GM18498 (cell line): ENCODE data around the gene LY6G5B.
A peak's percentile ranks its signal among the peaks of the same experiment; 100 is the strongest.

ENCODE experiments used
- ATAC-seq: cut with Tn5 transposase; IDR thresholded peaks from one replicate; pipeline ENCODE4 v1.9.1; 2021; ENCODE audit warnings: mild to moderate bottlenecking, moderate library complexity; ENCODE audit not compliant: unreplicated experiment

The LY6G5B gene

GRCh38 chr6:31640612-31641011 lies 29.2 kb upstream of the LY6G5B start:
- no peak for ATAC-seq

- ATAC-seq = no peak
Observed at GRCh38 chr6:31641370-31641769, 28.4 kb upstream of the LY6G5B start.

- ATAC-seq = no peak
Observed at GRCh38 chr6:31642798-31643570, 26.8 kb upstream of the LY6G5B start.

DNA sequence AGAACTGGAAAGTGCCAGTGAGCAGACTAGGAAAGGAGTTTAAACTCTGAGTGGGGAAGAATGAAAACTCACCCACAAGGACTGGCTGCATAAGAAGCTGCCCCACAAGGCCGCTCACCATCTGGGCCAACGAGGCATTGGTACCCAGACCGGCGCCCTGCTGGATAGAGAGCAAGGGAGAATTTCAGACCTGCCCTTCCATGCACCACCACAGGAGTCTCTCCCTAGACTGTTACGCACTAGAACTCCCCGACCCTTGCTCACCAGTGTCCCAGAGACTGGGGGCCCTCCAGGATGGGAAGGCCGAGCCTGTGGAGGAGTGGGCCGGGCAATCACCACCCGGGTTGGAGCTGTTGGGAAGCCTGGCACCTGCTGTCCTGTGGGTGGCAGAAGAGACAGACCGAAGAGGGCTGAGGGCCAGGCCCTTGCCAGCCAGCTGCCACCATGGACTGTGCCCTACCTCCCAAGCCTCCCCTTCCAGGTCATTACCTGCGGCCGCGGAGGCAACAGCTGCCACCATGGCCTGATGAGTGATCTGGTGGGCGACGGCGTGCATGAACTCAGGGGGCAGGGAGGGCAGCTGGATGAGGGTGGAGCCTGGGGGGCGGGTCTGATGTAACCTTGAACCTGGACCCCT lies 25.8 kb upstream of the LY6G5B start:
- ATAC-seq = no peak

GRCh38 chr6:31645325-31645724 lies 24.5 kb upstream of the LY6G5B start:
- ATAC-seq = no peak

DNA sequence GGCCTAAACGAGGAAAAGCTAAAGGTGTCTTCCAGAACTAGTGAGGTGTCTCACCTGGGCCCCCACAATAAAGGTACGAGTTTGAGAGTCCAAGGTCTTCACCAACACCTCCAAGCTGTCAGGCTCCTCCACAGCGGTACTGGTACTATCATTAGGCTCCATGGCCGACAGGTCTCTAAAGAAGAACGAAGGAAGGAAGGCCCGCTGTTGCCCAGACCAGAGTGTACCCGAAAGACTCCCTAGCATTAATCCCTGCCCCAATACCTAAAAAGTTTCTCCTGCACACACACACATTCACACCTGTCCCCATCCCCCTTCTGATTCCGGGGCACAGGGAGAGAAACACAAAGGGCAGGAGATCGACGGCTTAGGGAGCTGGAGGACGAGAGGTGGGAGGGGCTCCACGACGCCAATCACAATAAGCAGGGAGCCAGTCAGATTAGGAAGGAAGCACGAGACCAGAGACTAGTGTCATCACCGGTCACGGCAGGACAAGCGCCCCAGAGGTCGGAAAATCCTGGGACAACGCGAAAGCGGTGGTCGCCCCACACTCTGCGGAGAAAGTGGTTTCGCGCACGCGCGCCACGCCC lies 18.1 kb upstream of the LY6G5B start:
- peak; percentile 28 for ATAC-seq

- peak; percentile 60 for ATAC-seq
Observed at GRCh38 chr6:31652925-31653724, 16.7 kb upstream of the LY6G5B start.

DNA sequence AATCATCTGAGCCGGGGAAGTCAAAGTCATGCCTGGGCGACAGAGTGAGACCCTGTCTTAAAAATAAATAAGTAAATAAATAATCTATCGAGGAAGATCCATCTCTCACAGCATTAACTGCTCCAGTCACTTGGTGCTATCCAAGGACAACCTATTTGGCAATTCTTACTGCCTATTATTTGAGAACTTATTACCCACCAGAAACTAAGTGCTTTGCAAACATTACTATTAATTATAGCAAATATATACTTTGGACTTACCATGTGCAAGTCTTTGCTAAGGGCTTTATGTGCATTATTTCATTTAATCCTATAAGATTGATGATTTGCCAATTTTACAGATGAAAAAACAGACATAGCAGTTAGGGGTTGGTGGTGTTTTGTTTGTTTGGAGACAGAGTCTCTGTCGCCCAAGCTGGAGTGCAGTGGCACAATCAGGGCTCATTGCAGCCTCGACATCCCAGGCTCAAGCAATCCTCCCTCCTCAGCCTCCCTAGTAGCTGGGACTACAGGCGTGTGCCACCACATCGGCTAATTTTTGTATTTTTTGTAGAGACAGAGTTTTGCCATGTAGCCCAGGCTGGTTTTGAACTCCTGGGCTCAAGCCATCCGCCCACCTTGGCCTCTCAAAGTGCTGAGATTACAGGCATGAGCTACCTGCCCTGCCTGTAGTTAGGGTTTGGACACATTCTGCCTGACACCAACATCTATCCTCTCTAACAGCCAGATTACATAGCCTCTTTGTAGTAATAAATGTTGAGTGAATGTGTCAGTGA lies 15.0 kb upstream of the LY6G5B start:
- ATAC-seq = no peak

DNA sequence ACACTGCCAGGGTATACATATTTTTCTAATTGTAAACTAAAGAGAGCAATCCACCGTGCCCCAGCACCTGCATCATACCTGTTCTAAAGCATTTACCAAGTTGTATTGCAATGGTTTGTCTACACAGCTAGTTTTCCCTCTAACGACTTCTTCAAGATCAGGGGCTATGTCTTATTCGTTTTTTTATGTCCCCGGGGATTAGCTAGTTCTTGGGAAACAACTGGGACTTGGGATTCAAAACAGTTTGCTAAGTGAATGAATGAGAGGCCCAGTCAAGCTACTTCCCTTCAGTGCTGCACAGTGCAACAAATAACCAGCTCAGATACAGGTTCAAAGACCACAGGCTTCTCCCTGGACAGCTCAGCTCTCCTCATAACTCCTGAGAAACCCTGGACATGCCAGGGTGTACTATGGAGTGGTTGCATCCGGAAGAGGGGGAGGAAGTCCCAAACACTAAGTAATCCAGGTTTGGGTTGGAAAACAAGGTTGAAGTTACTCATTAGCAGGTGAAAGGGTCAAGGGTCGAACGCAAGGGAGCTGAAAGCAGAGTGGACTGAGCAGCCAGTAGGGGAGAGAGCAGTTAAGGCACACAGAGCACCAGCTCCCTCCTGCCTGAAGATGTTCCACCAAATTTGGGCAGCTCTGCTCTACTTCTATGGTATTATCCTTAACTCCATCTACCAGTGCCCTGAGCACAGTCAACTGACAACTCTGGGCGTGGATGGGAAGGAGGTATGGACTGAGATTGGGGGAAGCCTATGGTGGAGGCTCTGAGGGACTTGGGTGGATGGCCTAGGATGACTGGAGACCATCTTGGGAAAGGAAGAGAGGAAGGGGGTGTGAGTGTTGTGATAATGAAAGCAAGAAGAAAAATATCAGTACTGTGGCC lies 14.2 kb upstream of the LY6G5B start, which contains the start of gene APOM:
Gene APOM (plus strand): TSS at position 546 of the 889 bp plus-strand sequence. CDS start 73 bp downstream, at position 619.
- ATAC-seq = no peak

GRCh38 chr6:31657406-31658157 lies 12.2 kb upstream of the LY6G5B start:
- no peak for ATAC-seq

DNA sequence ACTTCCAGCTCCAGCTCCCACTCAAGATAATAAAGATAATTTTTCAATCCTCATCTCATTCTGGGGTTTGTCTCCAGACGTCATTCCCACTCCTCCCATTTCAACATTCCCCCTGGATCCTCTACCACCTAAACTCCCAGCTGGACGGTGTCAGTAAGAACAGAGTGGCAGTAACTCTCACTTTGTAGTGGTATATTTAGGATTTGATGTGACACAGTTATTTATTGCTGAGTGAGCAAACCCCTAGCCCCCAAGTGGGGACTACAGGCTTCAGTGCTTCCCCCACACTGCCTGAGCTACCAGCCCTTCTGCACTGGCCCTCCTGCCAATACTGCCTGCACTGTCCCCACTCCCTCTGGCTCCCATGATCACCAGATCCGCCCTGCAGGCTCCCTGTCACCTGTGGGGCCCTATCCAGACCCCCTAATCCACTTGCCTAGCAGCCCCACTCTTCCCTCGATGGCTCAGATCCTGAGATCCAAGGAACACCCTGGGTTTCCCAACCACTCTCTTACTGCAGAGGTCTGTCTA lies 11.6 kb upstream of the LY6G5B start:
- ATAC-seq = no peak

- no peak for ATAC-seq
Observed at GRCh38 chr6:31658983-31659648, 10.7 kb upstream of the LY6G5B start.

GRCh38 chr6:31659649-31660380 lies 10.0 kb upstream of the LY6G5B start:
- ATAC-seq = no peak

- ATAC-seq = peak; percentile 56
Observed at GRCh38 chr6:31660381-31661261, 9.2 kb upstream of the LY6G5B start, which contains the start of gene C6orf47. C6orf47 (minus strand) TSS chr6:31660778; CDS start chr6:31659947, 831 bp downstream.

DNA sequence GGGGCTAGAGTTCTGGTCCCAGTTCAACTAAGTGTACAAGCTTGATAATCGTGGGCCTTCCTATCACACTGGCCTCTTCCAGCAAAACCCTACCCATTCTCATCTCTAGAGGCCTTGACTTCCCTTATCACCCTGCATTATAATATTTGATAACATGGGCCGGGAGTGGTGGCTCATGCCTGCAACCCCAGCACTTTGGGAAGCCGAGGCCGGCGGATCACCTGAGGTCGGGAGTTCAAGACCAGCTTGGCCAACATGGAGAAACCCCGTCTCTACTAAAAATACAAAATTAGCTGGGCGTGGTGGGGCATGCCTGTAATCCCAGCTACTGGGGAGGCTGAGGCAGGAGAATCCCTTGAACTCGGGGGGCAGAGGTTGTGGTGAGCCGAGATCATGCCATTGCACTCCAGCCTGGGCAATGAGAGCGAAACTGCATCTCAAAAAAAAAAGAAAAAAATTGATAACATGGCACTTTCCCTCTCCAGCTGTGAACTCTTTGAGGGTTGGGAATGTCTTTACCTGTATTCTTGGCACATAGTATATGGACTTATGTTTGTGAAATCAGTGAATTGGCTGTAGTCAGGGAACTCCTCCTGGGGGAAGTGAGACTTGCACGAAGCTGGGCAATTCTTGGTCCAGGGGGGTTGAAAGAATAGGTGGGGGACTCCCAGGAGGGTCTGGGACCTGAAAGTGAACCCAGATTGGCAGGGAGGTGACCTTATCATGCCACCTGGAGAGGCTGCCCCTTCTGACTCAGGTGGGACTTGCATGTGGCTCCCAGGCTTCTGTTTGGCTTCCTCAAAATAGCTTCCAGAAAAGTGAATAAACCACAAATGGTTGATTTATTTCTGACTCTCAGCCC lies 8.3 kb upstream of the LY6G5B start:
- ATAC-seq = no peak
